Osteoblast (primary cell): ENCODE data around the gene FOXO4. TPM values are rescaled to one million over a fixed set of nuclear protein-coding genes. Genes with fewer than 3 reads are reported as not detected.

Source experiments
- DNase-seq: peaks from one replicate; pipeline ENCODE4 v3.0.0; 2011; ENCODE audit warnings: low spot score, mixed read lengths; ENCODE audit not compliant: insufficient read length; ENCODE audit errors: missing footprints
- H2AFZ ChIP-seq: 2 replicates; pipeline ENCODE4 v1.6.0; 2011; ENCODE audit warnings: mild to moderate bottlenecking, low read length
- H3K27ac ChIP-seq: 2 replicates; pipeline ENCODE4 v1.5.1; 2011; ENCODE audit warnings: mild to moderate bottlenecking, low read depth, low read length, moderate library complexity
- H3K27me3 ChIP-seq: 2 replicates; pipeline ENCODE4 v1.6.0; 2012; ENCODE audit warnings: mild to moderate bottlenecking, control low read depth, inconsistent platforms, low read length, moderate library complexity; ENCODE audit not compliant: insufficient read depth
- H3K36me3 ChIP-seq: 2 replicates; pipeline ENCODE4 v1.5.1; 2011; ENCODE audit warnings: mild to moderate bottlenecking, low read length, control low read depth, moderate library complexity; ENCODE audit not compliant: insufficient read depth
- H3K4me1 ChIP-seq: 2 replicates; pipeline ENCODE4 v1.5.1; 2011; ENCODE audit warnings: mild to moderate bottlenecking, low read length, control low read depth, moderate library complexity; ENCODE audit not compliant: insufficient read depth
- H3K4me2 ChIP-seq: 2 replicates; pipeline ENCODE4 v1.6.0; 2011; ENCODE audit warnings: mild to moderate bottlenecking, low read length; ENCODE audit not compliant: insufficient read depth
- H3K4me3 ChIP-seq: fragments of 200-600 bp; sonication (generic); 3 replicates; pipeline ENCODE4 v1.5.1; 2012; ENCODE audit warnings: mild to moderate bottlenecking, low read length, inconsistent platforms; ENCODE audit not compliant: insufficient read depth
- H3K79me2 ChIP-seq: 2 replicates; pipeline ENCODE4 v1.6.0; 2012; ENCODE audit warnings: mild to moderate bottlenecking, low read length, control low read depth, inconsistent platforms; ENCODE audit not compliant: insufficient read depth
- H3K9me3 ChIP-seq: 2 replicates; pipeline ENCODE4 v1.5.1; 2011; ENCODE audit warnings: low read depth, low read length, control low read depth
- H4K20me1 ChIP-seq: 2 replicates; pipeline ENCODE4 v1.6.0; 2012; ENCODE audit warnings: mild to moderate bottlenecking, low read length, control low read depth; ENCODE audit not compliant: insufficient read depth
- CTCF ChIP-seq: IDR thresholded peaks from 2 replicates; pipeline ENCODE4 v1.5.1; 2011; ENCODE audit warnings: mild to moderate bottlenecking, low read depth, low read length, moderate library complexity; ENCODE audit errors: extremely low read depth
- total RNA-seq: library from RNA; depleted of rRNA; stranded (reverse); fragments of >200 nt; gene quantifications from 2 replicates; pipeline ENCODE4 v1.2.3, GENCODE V29; 2012

Gene FOXO4
- total RNA-seq, 1 donor, result 7.6 TPM

- Histone ChIP-seq H2AFZ (no peak overlapping the region), H3K27me3 (no peaks in the 10 kb centered on the region), H4K20me1 (peaks cover 6% of the 10 kb centered on the region), H3K4me1 (peaks cover 6% of the 10 kb centered on the region), H3K79me2 (no peaks in the 10 kb centered on the region), H3K36me3 (peaks cover 34% of the 10 kb centered on the region), H3K27ac (peak overlapping the region; percentile 27), H3K4me2 (no peak overlapping the region), H3K9me3 (no peaks in the 10 kb centered on the region), H3K4me3 (no peak overlapping the region)
- no peak for TF ChIP-seq CTCF
- DNase-seq, result no peak
Measured at GRCh38 chrX:71128166-71128833, 32.6 kb downstream of the FOXO4 start.

GRCh38 chrX:71128915-71129765 lies 33.5 kb downstream of the FOXO4 start:
- peaks cover 6% of the 10 kb centered on the region for H3K4me1 ChIP-seq
- H3K9me3 ChIP-seq, result no peaks in the 10 kb centered on the region
- H3K4me2 ChIP-seq, result no peak overlapping the region
- H3K36me3 ChIP-seq, result peaks cover 27% of the 10 kb centered on the region
- no peaks in the 10 kb centered on the region for H3K79me2 ChIP-seq
- H3K27ac ChIP-seq, result peak overlapping the region; percentile 27
- H4K20me1 ChIP-seq, result peaks cover 6% of the 10 kb centered on the region
- TF ChIP-seq CTCF, result peak; percentile 77
- no peak overlapping the region for H2AFZ ChIP-seq
- H3K4me3 ChIP-seq, result no peak overlapping the region
- DNase-seq, result peak; percentile 82
- H3K27me3 ChIP-seq, result no peaks in the 10 kb centered on the region

DNA sequence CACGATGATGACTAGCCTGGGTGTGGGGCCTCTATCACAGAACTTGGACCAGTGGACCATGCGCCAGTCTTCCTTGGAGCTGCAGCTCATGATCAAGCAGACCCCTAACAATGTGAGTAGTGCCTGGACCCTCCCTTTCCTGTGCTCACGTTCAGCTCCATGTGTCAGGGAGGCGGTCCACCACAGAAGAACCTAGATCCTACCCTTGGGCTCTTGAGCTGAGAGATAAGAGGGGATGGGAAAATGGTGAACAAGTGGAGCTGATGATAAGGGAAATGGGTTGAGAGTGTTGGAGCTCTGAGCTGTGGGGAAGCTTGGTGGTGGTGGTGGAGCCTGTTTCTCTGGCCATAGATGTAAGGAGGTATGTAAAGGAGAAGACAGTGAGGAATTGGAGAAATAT lies 35.9 kb downstream of the FOXO4 start:
- no peak overlapping the region for H2AFZ ChIP-seq
- H3K4me3 ChIP-seq, result no peak overlapping the region
- H3K4me1 ChIP-seq, result peaks cover 6% of the 10 kb centered on the region
- no peak for TF ChIP-seq CTCF
- DNase-seq, result no peak
- peaks cover 24% of the 10 kb centered on the region for H3K36me3 ChIP-seq
- no peak overlapping the region for H3K27ac ChIP-seq
- H3K4me2 ChIP-seq, result no peak overlapping the region
- H3K79me2 ChIP-seq, result no peaks in the 10 kb centered on the region
- H4K20me1 ChIP-seq, result peaks cover 3% of the 10 kb centered on the region
- no peaks in the 10 kb centered on the region for H3K9me3 ChIP-seq
- no peaks in the 10 kb centered on the region for H3K27me3 ChIP-seq

GRCh38 chrX:71140440-71140839 lies 44.8 kb downstream of the FOXO4 start:
- no peak for DNase-seq
- Histone ChIP-seq H3K79me2 (no peaks in the 10 kb centered on the region), H2AFZ (no peak overlapping the region), H3K27ac (no peak overlapping the region), H3K9me3 (no peaks in the 10 kb centered on the region), H3K27me3 (no peaks in the 10 kb centered on the region), H3K4me3 (no peak overlapping the region), H3K4me1 (no peaks in the 10 kb centered on the region), H4K20me1 (peaks cover 3% of the 10 kb centered on the region), H3K36me3 (peaks cover 16% of the 10 kb centered on the region), H3K4me2 (no peak overlapping the region)
- no peak for TF ChIP-seq CTCF
